H9 (cell line): Measurements from ENCODE around the gene NPHP4. TPM values are rescaled to one million over a fixed set of nuclear protein-coding genes. Genes with fewer than 3 reads are reported as not detected.

Source experiments
- DNase-seq: peaks from one replicate; pipeline ENCODE4 v3.0.0-alpha.2; 2017
- H2AFZ ChIP-seq: one replicate; pipeline ENCODE4 v1.6.1; 2013; ENCODE audit warnings: mild to moderate bottlenecking, low read length, control low read depth, moderate library complexity
- H2AK5ac ChIP-seq: 2 replicates; pipeline ENCODE4 v1.6.1; 2013; ENCODE audit warnings: low read length, control low read depth, mixed read lengths; ENCODE audit not compliant: insufficient read length
- H2BK120ac ChIP-seq: one replicate; pipeline ENCODE4 v1.6.1; 2013; ENCODE audit warnings: low read depth, mild to moderate bottlenecking, low read length, control low read depth, inconsistent platforms; ENCODE audit not compliant: poor library complexity, severe bottlenecking
- H2BK12ac ChIP-seq: 2 replicates; pipeline ENCODE4 v1.6.1; 2013; ENCODE audit warnings: low read length, control low read depth, mixed read lengths, low read depth; ENCODE audit not compliant: insufficient read length
- H2BK15ac ChIP-seq: 2 replicates; pipeline ENCODE4 v1.6.1; 2013; ENCODE audit warnings: low read depth, low read length, control low read depth
- H2BK20ac ChIP-seq: one replicate; pipeline ENCODE4 v1.6.1; 2013; ENCODE audit warnings: low read depth, mild to moderate bottlenecking, low read length, control low read depth, inconsistent platforms; ENCODE audit not compliant: poor library complexity, severe bottlenecking
- H2BK5ac ChIP-seq: 2 replicates; pipeline ENCODE4 v1.6.1; 2013; ENCODE audit warnings: low read length, control low read depth, mixed read lengths; ENCODE audit not compliant: insufficient read length
- H3K14ac ChIP-seq: 2 replicates; pipeline ENCODE4 v1.6.1; 2013; ENCODE audit warnings: low read length, control low read depth; ENCODE audit not compliant: insufficient read depth
- H3K18ac ChIP-seq: 2 replicates; pipeline ENCODE4 v1.6.1; 2013; ENCODE audit warnings: low read depth, mild to moderate bottlenecking, mixed read lengths, low read length, control low read depth; ENCODE audit not compliant: insufficient read length
- H3K23ac ChIP-seq: 2 replicates; pipeline ENCODE4 v1.6.1; 2013; ENCODE audit warnings: low read length, control low read depth, mixed read lengths, low read depth; ENCODE audit not compliant: insufficient read length
- H3K23me2 ChIP-seq: 2 replicates; pipeline ENCODE4 v1.6.1; 2013; ENCODE audit warnings: low read depth, mild to moderate bottlenecking, mixed read lengths, low read length, control low read depth; ENCODE audit not compliant: insufficient read length, poor library complexity, severe bottlenecking
- H3K27ac ChIP-seq: 2 replicates; pipeline ENCODE4 v1.5.1; 2013; ENCODE audit warnings: low read length, control low read depth, mixed read lengths, low read depth; ENCODE audit not compliant: insufficient read length
- H3K27me3 ChIP-seq: 2 replicates; pipeline ENCODE4 v1.6.1; 2013; ENCODE audit warnings: low read length, control low read depth, inconsistent platforms; ENCODE audit not compliant: insufficient read depth
- H3K4ac ChIP-seq: 2 replicates; pipeline ENCODE4 v1.6.1; 2013; ENCODE audit warnings: low read depth, mild to moderate bottlenecking, control low read depth, inconsistent platforms, low read length, moderate library complexity
- H3K4me1 ChIP-seq: 2 replicates; pipeline ENCODE4 v1.6.1; 2013; ENCODE audit warnings: low read length, control low read depth, inconsistent platforms; ENCODE audit not compliant: insufficient read depth
- H3K4me2 ChIP-seq: 2 replicates; pipeline ENCODE4 v1.6.1; 2013; ENCODE audit warnings: low read length, control low read depth, mixed read lengths; ENCODE audit not compliant: insufficient read length, insufficient read depth
- H3K56ac ChIP-seq: 2 replicates; pipeline ENCODE4 v1.6.1; 2013; ENCODE audit warnings: low read depth, mild to moderate bottlenecking, mixed read lengths, low read length, control low read depth; ENCODE audit not compliant: insufficient read length
- H3K79me1 ChIP-seq: 2 replicates; pipeline ENCODE4 v1.6.1; 2013; ENCODE audit warnings: low read depth, mild to moderate bottlenecking, moderate library complexity, low read length, control low read depth, inconsistent platforms; ENCODE audit not compliant: insufficient read depth, poor library complexity, severe bottlenecking
- H3K79me2 ChIP-seq: 2 replicates; pipeline ENCODE4 v1.6.1; 2013; ENCODE audit warnings: low read length, control low read depth, inconsistent platforms; ENCODE audit not compliant: insufficient read depth
- H3K9ac ChIP-seq: 2 replicates; pipeline ENCODE4 v1.6.1; 2013; ENCODE audit warnings: low read length, control low read depth, mixed read lengths; ENCODE audit not compliant: insufficient read length; ENCODE audit errors: extremely low read depth
- H3K9me3 ChIP-seq: one replicate; pipeline ENCODE4 v1.6.1; 2013; ENCODE audit warnings: low read depth, low read length, inconsistent platforms; ENCODE audit not compliant: control insufficient read depth
- H3T11ph ChIP-seq: one replicate; pipeline ENCODE4 v1.6.1; 2013; ENCODE audit warnings: mild to moderate bottlenecking, low read length, control low read depth, inconsistent platforms
- H4K20me1 ChIP-seq: one replicate; pipeline ENCODE4 v1.6.1; 2013; ENCODE audit not compliant: control insufficient read depth, insufficient read length, insufficient read depth
- H4K5ac ChIP-seq: 2 replicates; pipeline ENCODE4 v1.6.1; 2013; ENCODE audit warnings: low read depth, mild to moderate bottlenecking, mixed read lengths, low read length, control low read depth; ENCODE audit not compliant: insufficient read length
- H4K8ac ChIP-seq: replicated peaks from 2 replicates; pipeline ENCODE4 v1.6.1; 2013; ENCODE audit warnings: low read length, control low read depth, mixed read lengths, low read depth; ENCODE audit not compliant: insufficient read length
- H4K91ac ChIP-seq: 2 replicates; pipeline ENCODE4 v1.6.1; 2013; ENCODE audit warnings: low read depth, mild to moderate bottlenecking, moderate library complexity, mixed read lengths, low read length, control low read depth; ENCODE audit not compliant: insufficient read length
- H3K27ac Mint-ChIP-seq, 3 experiments: 2 replicates in 2 of 3; 3 replicates in 1 of 3; pipeline ENCODE4 v1.8.0; 2020 to 2021; ENCODE audit warnings: mixed read lengths in 3 of 3, mild to moderate bottlenecking in 1 of 3, moderate library complexity in 1 of 3
- H3K27me3 Mint-ChIP-seq: 2 replicates; pipeline ENCODE4 v1.8.0; 2021; ENCODE audit warnings: low read depth, mild to moderate bottlenecking, moderate library complexity, mixed read lengths
- H3K36me3 Mint-ChIP-seq, 3 experiments: 2 replicates in 2 of 3; 3 replicates in 1 of 3; pipeline ENCODE4 v1.8.0; 2020 to 2021; ENCODE audit warnings: low read depth in 3 of 3, mixed read lengths in 3 of 3; ENCODE audit not compliant: insufficient read depth in 1 of 3
- H3K4me1 Mint-ChIP-seq, 2 experiments: 2 replicates each; pipeline ENCODE4 v1.8.0; 2020; ENCODE audit warnings: mixed read lengths in 2 of 2
- H3K4me3 Mint-ChIP-seq, 2 experiments: 2 replicates in 1 of 2; 3 replicates in 1 of 2; pipeline ENCODE4 v1.8.0; 2020 to 2021; ENCODE audit warnings: mild to moderate bottlenecking in 2 of 2, mixed read lengths in 2 of 2, moderate library complexity in 1 of 2
- H3K9me3 Mint-ChIP-seq, 2 experiments: 2 replicates in 1 of 2; 3 replicates in 1 of 2; pipeline ENCODE4 v1.8.0; 2020; ENCODE audit warnings: mild to moderate bottlenecking in 2 of 2, mixed read lengths in 2 of 2, moderate library complexity in 1 of 2
- WGBS: extraction: QIAGEN DNeasy Blood & Tissue Kit; methylation state at CpG from one replicate; pipeline ENCODE4 v1.1.7; 2013; ENCODE audit warnings: missing lambda C conversion rate, low lambda C conversion rate, mixed read lengths; ENCODE audit not compliant: insufficient read length; ENCODE audit errors: extremely low coverage; 5-methylcytosine and 5-hydroxymethylcytosine counted together
- total RNA-seq: library from RNA; stranded (reverse); gene quantifications from 2 replicates; pipeline ENCODE4 v1.2.1, GENCODE V29; 2021
- TF ChIP-seq, protein P1 (sequence below): fragments of 200-600 bp; sonication (generic); conservative IDR thresholded peaks from 3 replicates; pipeline ENCODE4 v1.8.0; 2021; ENCODE audit warnings: antibody characterized with exemption, mild to moderate bottlenecking

The NPHP4 gene
- total RNA-seq, 1 experiment from 2014 or later, result 17.6 TPM

GRCh38 chr1:5974631-5975030 is 17.6 kb downstream of the NPHP4 start:
- no peaks in the 10 kb centered on the region for H3K4me1 ChIP-seq
- no peak overlapping the region for H2AK5ac ChIP-seq
- no peaks in the 10 kb centered on the region for H4K20me1 ChIP-seq
- WGBS, result no CpG with 5 or more reads among the region's 8 CpGs
- H2BK15ac ChIP-seq, result no peak overlapping the region
- no peak overlapping the region for H2BK12ac ChIP-seq
- H3K9ac ChIP-seq, result no peak overlapping the region
- no peak overlapping the region for H2BK20ac ChIP-seq
- peaks cover 10 to 24% (median 23%) of the 10 kb centered on the region in 3 experiments for H3K36me3 Mint-ChIP-seq
- no peaks in the 10 kb centered on the region for H3K9me3 ChIP-seq
- H3K14ac ChIP-seq, result no peak overlapping the region
- H3K9me3 Mint-ChIP-seq, result peaks cover 8 to 11% of the 10 kb centered on the region in 2 experiments
- H2BK120ac ChIP-seq, result no peak overlapping the region
- H3K4me3 Mint-ChIP-seq, result no peak overlapping the region; a peak in 1 of 5 replicates
- H2BK5ac ChIP-seq, result no peak overlapping the region
- H3K23me2 ChIP-seq, result no peaks in the 10 kb centered on the region
- H3K79me2 ChIP-seq, result no peaks in the 10 kb centered on the region
- no peak overlapping the region for H3T11ph ChIP-seq
- no peak overlapping the region for H3K18ac ChIP-seq
- no peaks in the 10 kb centered on the region for H3K79me1 ChIP-seq
- no peak overlapping the region for H3K56ac ChIP-seq
- H3K27ac ChIP-seq, result no peak overlapping the region
- no peak overlapping the region for H4K5ac ChIP-seq
- TF ChIP-seq, protein P1, sequence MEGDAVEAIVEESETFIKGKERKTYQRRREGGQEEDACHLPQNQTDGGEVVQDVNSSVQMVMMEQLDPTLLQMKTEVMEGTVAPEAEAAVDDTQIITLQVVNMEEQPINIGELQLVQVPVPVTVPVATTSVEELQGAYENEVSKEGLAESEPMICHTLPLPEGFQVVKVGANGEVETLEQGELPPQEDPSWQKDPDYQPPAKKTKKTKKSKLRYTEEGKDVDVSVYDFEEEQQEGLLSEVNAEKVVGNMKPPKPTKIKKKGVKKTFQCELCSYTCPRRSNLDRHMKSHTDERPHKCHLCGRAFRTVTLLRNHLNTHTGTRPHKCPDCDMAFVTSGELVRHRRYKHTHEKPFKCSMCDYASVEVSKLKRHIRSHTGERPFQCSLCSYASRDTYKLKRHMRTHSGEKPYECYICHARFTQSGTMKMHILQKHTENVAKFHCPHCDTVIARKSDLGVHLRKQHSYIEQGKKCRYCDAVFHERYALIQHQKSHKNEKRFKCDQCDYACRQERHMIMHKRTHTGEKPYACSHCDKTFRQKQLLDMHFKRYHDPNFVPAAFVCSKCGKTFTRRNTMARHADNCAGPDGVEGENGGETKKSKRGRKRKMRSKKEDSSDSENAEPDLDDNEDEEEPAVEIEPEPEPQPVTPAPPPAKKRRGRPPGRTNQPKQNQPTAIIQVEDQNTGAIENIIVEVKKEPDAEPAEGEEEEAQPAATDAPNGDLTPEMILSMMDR, result no peak
- H3K23ac ChIP-seq, result no peak overlapping the region
- DNase-seq, result no peak
- no peaks in the 10 kb centered on the region for H3K27me3 ChIP-seq
- no peak overlapping the region; a peak in 1 of 7 replicates for H3K27ac Mint-ChIP-seq
- H3K4me1 Mint-ChIP-seq, result peaks cover 5 to 8% of the 10 kb centered on the region in 2 experiments
- H4K8ac ChIP-seq, result no peak overlapping the region
- no peak overlapping the region for H2AFZ ChIP-seq
- H3K4ac ChIP-seq, result no peak overlapping the region
- H4K91ac ChIP-seq, result no peak overlapping the region
- H3K4me2 ChIP-seq, result no peak overlapping the region
- peaks cover 3% of the 10 kb centered on the region for H3K27me3 Mint-ChIP-seq
